MCF 10A (cell line): ENCODE data around the gene TOMM34. TPM values are rescaled to one million over a fixed set of nuclear protein-coding genes. Genes with fewer than 3 reads are reported as not detected.

Source experiments
- BruUV-seq: library from RNA; stranded (reverse); fragments of 400-500 nt; replicated peaks from 2 replicates; lab custom pipeline; 2021; lab: Mats Ljungman, UMichigan
- CTCF ChIA-PET: fragments of 300-600 bp; sonication (Branson Sonifier 250); formaldehyde crosslinking; extraction: SDS; loops from one replicate; lab custom pipeline; 2021; ENCODE audit warnings: antibody characterized with exemption, inconsistent platforms; lab: Yijun Ruan, JAX
- POLR2A ChIA-PET: fragments of 300-600, 350-650 bp; sonication (Branson Sonifier 250); formaldehyde crosslinking; extraction: SDS; loops from one replicate; lab custom pipeline; 2020; ENCODE audit warnings: antibody characterized with exemption, inconsistent platforms; lab: Yijun Ruan, JAX
- DNase-seq: peaks from one replicate; pipeline ENCODE4 v3.0.0-alpha.2; 2018; ENCODE audit not compliant: unreplicated experiment
- H3K27ac Mint-ChIP-seq: one replicate; pipeline ENCODE4 v1.8.0; 2022; ENCODE audit warnings: mild to moderate bottlenecking, low read depth, mixed read lengths; ENCODE audit not compliant: unreplicated experiment
- H3K27me3 Mint-ChIP-seq: one replicate; pipeline ENCODE4 v1.8.0; 2022; ENCODE audit warnings: mixed read lengths; ENCODE audit not compliant: insufficient read depth, unreplicated experiment
- H3K36me3 Mint-ChIP-seq: one replicate; pipeline ENCODE4 v1.8.0; 2022; ENCODE audit warnings: mild to moderate bottlenecking, moderate library complexity, mixed read lengths; ENCODE audit not compliant: insufficient read depth, unreplicated experiment
- H3K4me1 Mint-ChIP-seq: one replicate; pipeline ENCODE4 v1.8.0; 2022; ENCODE audit warnings: mixed read lengths; ENCODE audit not compliant: insufficient read depth, unreplicated experiment
- H3K4me3 Mint-ChIP-seq: one replicate; pipeline ENCODE4 v1.8.0; 2022; ENCODE audit warnings: mild to moderate bottlenecking, moderate library complexity, mixed read lengths; ENCODE audit not compliant: unreplicated experiment
- H3K9me3 Mint-ChIP-seq: one replicate; pipeline ENCODE4 v1.8.0; 2022; ENCODE audit warnings: mixed read lengths; ENCODE audit not compliant: unreplicated experiment
- intact Hi-C: fragments of 100-400 bp; cut with micrococcal nuclease; formaldehyde crosslinking; loops from 2 replicates; pipeline ENCODE4 v1.14.1; 2022
- total RNA-seq: library from RNA; stranded (reverse); gene quantifications from 2 replicates; pipeline ENCODE4 v1.2.3, GENCODE V29; 2022
- TF ChIP-seq, protein P1 (sequence below): fragments of 200-600 bp; IDR thresholded peaks from one replicate; pipeline ENCODE4 v1.8.0; 2022; ENCODE audit warnings: antibody characterized with exemption, mild to moderate bottlenecking; ENCODE audit not compliant: unreplicated experiment

Gene TOMM34
- total RNA-seq, 1 experiment from 2014 or later: 60.0 TPM

DNA sequence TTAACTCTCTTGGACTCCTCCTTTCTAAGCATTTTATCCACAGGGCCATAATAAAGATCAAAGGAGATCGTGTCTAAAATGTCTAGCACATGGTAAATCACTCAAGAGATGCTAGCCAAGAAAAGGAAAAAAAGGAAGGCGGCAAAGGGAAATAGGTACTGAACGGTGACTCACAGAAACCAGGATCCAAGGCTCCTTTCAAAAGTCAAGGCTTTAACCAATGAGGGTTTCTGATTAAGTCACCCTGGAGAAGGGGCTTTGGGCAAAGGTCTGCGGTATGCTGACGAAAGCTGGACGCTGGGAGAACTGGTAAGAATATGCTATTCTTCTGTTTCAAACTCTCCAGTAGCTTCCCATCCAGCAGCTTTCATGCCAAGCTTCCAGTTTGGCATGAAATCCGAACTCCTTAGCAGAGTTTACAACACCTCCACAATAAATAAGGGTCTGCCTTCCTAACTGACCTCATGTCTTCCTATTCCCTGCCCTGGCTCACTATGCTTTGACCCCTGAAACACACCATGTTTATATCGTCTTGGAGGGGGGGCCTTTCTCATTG is 1.0 kb downstream of the TOMM34 start:
- no peaks in the 10 kb centered on the region for H3K27me3 Mint-ChIP-seq
- H3K4me3 Mint-ChIP-seq: peak overlapping the region; percentile 76
- POLR2A ChIA-PET: interaction anchor here (0.6 to 4.4 kb wide), 23 partner anchors 8 to 475 kb away, joined by 3 to 33 read pairs (median 4); partner anchors contain the start of genes DBNDD2, PABPC1L, STK4 and YWHAB
- peaks cover 45% of the 10 kb centered on the region for H3K4me1 Mint-ChIP-seq
- peak overlapping the region; percentile 57 for H3K27ac Mint-ChIP-seq
- intact Hi-C loops: no loop called here
- CTCF ChIA-PET: interaction anchor here (0.6 to 3.5 kb wide), 5 partner anchors 10 to 275 kb away, joined by 3 to 15 read pairs (median 3); no protein-coding TSS in a partner anchor
- TF ChIP-seq, protein P1, sequence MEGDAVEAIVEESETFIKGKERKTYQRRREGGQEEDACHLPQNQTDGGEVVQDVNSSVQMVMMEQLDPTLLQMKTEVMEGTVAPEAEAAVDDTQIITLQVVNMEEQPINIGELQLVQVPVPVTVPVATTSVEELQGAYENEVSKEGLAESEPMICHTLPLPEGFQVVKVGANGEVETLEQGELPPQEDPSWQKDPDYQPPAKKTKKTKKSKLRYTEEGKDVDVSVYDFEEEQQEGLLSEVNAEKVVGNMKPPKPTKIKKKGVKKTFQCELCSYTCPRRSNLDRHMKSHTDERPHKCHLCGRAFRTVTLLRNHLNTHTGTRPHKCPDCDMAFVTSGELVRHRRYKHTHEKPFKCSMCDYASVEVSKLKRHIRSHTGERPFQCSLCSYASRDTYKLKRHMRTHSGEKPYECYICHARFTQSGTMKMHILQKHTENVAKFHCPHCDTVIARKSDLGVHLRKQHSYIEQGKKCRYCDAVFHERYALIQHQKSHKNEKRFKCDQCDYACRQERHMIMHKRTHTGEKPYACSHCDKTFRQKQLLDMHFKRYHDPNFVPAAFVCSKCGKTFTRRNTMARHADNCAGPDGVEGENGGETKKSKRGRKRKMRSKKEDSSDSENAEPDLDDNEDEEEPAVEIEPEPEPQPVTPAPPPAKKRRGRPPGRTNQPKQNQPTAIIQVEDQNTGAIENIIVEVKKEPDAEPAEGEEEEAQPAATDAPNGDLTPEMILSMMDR: no peak
- H3K36me3 Mint-ChIP-seq: peaks cover 41% of the 10 kb centered on the region
- BruUV-seq: no TSS peak
- no peaks in the 10 kb centered on the region for H3K9me3 Mint-ChIP-seq
- DNase-seq: peak; percentile 62

DNA sequence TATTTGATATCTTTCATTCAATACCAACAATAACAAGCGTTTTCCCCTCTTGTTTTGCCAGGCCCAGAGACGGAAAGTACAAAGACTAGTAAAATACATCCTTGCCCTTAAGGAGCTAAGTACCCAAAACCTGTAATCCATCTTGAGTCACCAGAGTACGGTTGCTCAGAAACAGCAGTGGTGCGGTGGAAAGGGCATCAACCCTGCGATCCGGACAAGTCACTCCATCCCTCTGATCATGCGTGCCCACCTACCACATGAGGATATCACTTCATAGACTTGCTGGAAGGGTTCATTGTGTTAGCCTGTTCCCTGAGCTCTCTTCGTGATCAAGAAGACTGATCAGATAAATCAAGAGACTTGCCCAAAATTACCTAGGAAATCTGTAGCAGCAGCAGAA is 1.9 kb downstream of the TOMM34 start:
- TF ChIP-seq, protein P1: no peak
- peak overlapping the region; percentile 76 for H3K4me3 Mint-ChIP-seq
- peak overlapping the region; percentile 57 for H3K27ac Mint-ChIP-seq
- DNase-seq: no peak
- H3K27me3 Mint-ChIP-seq: no peaks in the 10 kb centered on the region
- intact Hi-C loops: no loop called here
- peaks cover 49% of the 10 kb centered on the region for H3K36me3 Mint-ChIP-seq
- peaks cover 48% of the 10 kb centered on the region for H3K4me1 Mint-ChIP-seq
- CTCF ChIA-PET: interaction anchor here (0.5 to 3.5 kb wide), 5 partner anchors 16 to 395 kb away, joined by 3 to 15 read pairs (median 4); no protein-coding TSS in a partner anchor
- POLR2A ChIA-PET: interaction anchor here (0.8 to 4.4 kb wide), 7 partner anchors 9 to 378 kb away, joined by 3 to 33 read pairs (median 7); partner anchors contain the start of genes PABPC1L and STK4
- BruUV-seq: no TSS peak
- no peaks in the 10 kb centered on the region for H3K9me3 Mint-ChIP-seq

DNA sequence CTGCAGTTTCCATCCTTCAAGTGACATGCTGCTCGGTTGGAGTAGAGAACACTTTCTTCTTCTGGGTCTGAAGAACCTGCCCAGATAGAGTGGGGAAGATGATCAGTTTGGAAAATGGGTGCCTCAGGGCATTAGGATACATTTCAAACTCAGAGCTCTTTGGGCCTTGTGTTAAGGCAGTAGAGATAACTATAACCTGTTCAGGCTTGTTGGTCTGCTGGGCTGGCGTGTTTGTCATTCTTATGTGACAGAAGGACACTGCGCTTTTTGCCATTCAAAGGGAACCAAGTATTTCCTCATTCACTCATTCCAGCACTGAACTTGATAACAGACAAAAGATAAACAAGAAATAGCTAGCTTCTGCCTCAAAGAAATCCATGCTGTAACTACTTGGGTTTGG is 3.8 kb downstream of the TOMM34 start:
- Mint-ChIP-seq H3K4me1 (peaks cover 42% of the 10 kb centered on the region), H3K27ac (peak overlapping the region; percentile 24), H3K9me3 (no peaks in the 10 kb centered on the region), H3K36me3 (peaks cover 67% of the 10 kb centered on the region), H3K4me3 (no peak overlapping the region), H3K27me3 (no peaks in the 10 kb centered on the region)
- TF ChIP-seq, protein P1: no peak
- intact Hi-C loops: no loop called here
- BruUV-seq: no TSS peak
- ChIA-PET POLR2A (interaction anchor here (1.0 to 4.4 kb wide), 3 partner anchors 11 to 68 kb away, joined by 4 to 18 read pairs (median 5); partner anchors contain the start of gene STK4), CTCF (interaction anchor here (1.5 kb wide), 1 partner anchor 139 kb away, joined by 3 read pairs; no protein-coding TSS in a partner anchor)
- no peak for DNase-seq

GRCh38 chr20:44955270-44955669 is 4.9 kb downstream of the TOMM34 start:
- intact Hi-C loops: no loop called here
- no peak overlapping the region for H3K4me3 Mint-ChIP-seq
- CTCF ChIA-PET: no interaction called here
- H3K36me3 Mint-ChIP-seq: peaks cover 78% of the 10 kb centered on the region
- TF ChIP-seq, protein P1: no peak
- peaks cover 31% of the 10 kb centered on the region for H3K4me1 Mint-ChIP-seq
- H3K27me3 Mint-ChIP-seq: no peaks in the 10 kb centered on the region
- no peaks in the 10 kb centered on the region for H3K9me3 Mint-ChIP-seq
- no peak for DNase-seq
- no TSS peak for BruUV-seq
- POLR2A ChIA-PET: interaction anchor here (0.9 to 1.1 kb wide), 2 partner anchors 13 to 151 kb away, joined by 3 read pairs; no protein-coding TSS in a partner anchor
- H3K27ac Mint-ChIP-seq: no peak overlapping the region
